Type B pancreatic cell (in vitro differentiated cells): Measurements from ENCODE around the gene FGF8. TPM values are rescaled to one million over a fixed set of nuclear protein-coding genes. Genes with fewer than 3 reads are reported as not detected.

ENCODE experiments used
- DNase-seq: peaks from one replicate; pipeline ENCODE4 v3.0.0; 2021; ENCODE audit warnings: mixed read lengths; ENCODE audit not compliant: unreplicated experiment; ENCODE audit errors: extremely low spot score
- H3K27ac Mint-ChIP-seq: 2 replicates; pipeline ENCODE4 v1.8.0; 2021; ENCODE audit warnings: mild to moderate bottlenecking, mixed read lengths
- H3K27me3 Mint-ChIP-seq: 2 replicates; pipeline ENCODE4 v1.8.0; 2021; ENCODE audit warnings: mixed read lengths
- H3K36me3 Mint-ChIP-seq: 2 replicates; pipeline ENCODE4 v1.8.0; 2021; ENCODE audit warnings: mixed read lengths
- H3K4me1 Mint-ChIP-seq: one replicate; pipeline ENCODE4 v1.8.0; 2021; ENCODE audit warnings: mixed read lengths; ENCODE audit not compliant: unreplicated experiment
- H3K4me3 Mint-ChIP-seq: 2 replicates; pipeline ENCODE4 v1.8.0; 2021; ENCODE audit warnings: mild to moderate bottlenecking, mixed read lengths
- H3K9me3 Mint-ChIP-seq: 2 replicates; pipeline ENCODE4 v1.8.0; 2021; ENCODE audit warnings: mixed read lengths
- CTCF ChIP-seq: fragments of 200-600 bp; sonication (generic); conservative IDR thresholded peaks from 2 replicates; pipeline ENCODE4 v1.5.0; 2021; ENCODE audit warnings: antibody characterized with exemption, mild to moderate bottlenecking
- total RNA-seq: library from RNA; stranded (reverse); gene quantifications from 2 replicates; pipeline ENCODE4 v1.2.1, GENCODE V29; 2021; ENCODE audit warnings: low replicate concordance

The FGF8 gene
- total RNA-seq, 1 donor from 2014 or later = 3.8 TPM

GRCh38 chr10:101778151-101778780 lies 2.4 kb upstream of the FGF8 start:
- Mint-ChIP-seq H3K27ac (no peak overlapping the region), H3K9me3 (no peaks in the 10 kb centered on the region), H3K4me3 (peak overlapping the region; percentile 89), H3K36me3 (peaks cover 12% of the 10 kb centered on the region), H3K4me1 (peaks cover 40% of the 10 kb centered on the region), H3K27me3 (peaks cover 62% of the 10 kb centered on the region)
- no peak for DNase-seq
- TF ChIP-seq CTCF = no peak

- Mint-ChIP-seq H3K27ac (no peak overlapping the region), H3K4me3 (peak overlapping the region; percentile 73), H3K4me1 (peaks cover 37% of the 10 kb centered on the region), H3K36me3 (peaks cover 10% of the 10 kb centered on the region), H3K27me3 (peaks cover 65% of the 10 kb centered on the region), H3K9me3 (no peaks in the 10 kb centered on the region)
- no peak for DNase-seq
- no peak for TF ChIP-seq CTCF
Observed at GRCh38 chr10:101777619-101778145, 1.8 kb upstream of the FGF8 start.

GRCh38 chr10:101776161-101776817 lies 375 bp upstream of the FGF8 start:
- DNase-seq = no peak
- Mint-ChIP-seq H3K4me3 (no peak overlapping the region), H3K4me1 (peaks cover 28% of the 10 kb centered on the region), H3K9me3 (no peaks in the 10 kb centered on the region), H3K27ac (no peak overlapping the region), H3K36me3 (peaks cover 10% of the 10 kb centered on the region), H3K27me3 (peaks cover 79% of the 10 kb centered on the region)
- TF ChIP-seq CTCF = no peak

GRCh38 chr10:101774589-101775272 lies 1.2 kb downstream of the FGF8 start:
- Mint-ChIP-seq H3K4me1 (peaks cover 28% of the 10 kb centered on the region), H3K9me3 (no peaks in the 10 kb centered on the region)

More at GRCh38 chr10:101774589-101775272, 1.2 kb downstream of the FGF8 start:
- peak overlapping the region; percentile 69 for H3K4me3 Mint-ChIP-seq
- peaks cover 10% of the 10 kb centered on the region for H3K36me3 Mint-ChIP-seq
- H3K27ac Mint-ChIP-seq = no peak overlapping the region
- no peak for TF ChIP-seq CTCF
- peaks cover 78% of the 10 kb centered on the region for H3K27me3 Mint-ChIP-seq
- no peak for DNase-seq
